T-helper 17 cell (primary cell): ENCODE results near the gene DBNDD2. TPM values are rescaled to one million over a fixed set of nuclear protein-coding genes. Genes with fewer than 3 reads are reported as not detected.

ENCODE experiments used
- ATAC-seq: fragments of 150-1000 bp; cut with Tn5 transposase; 2 replicates; pipeline ENCODE4 v1.10.0; 2021; ENCODE audit warnings: mild to moderate bottlenecking, moderate library complexity
- DNase-seq, 3 donors: peaks; one replicate each; pipeline versions ENCODE4 v3.0.0 to v3.0.0-alpha.2; 2020 to 2021
- H3K9me3 ChIP-seq: one replicate; pipeline ENCODE4 v1.7.0; 2013; ENCODE audit warnings: low read length, mild to moderate bottlenecking; ENCODE audit not compliant: control insufficient read depth, poor library complexity, severe bottlenecking
- H3K27ac Mint-ChIP-seq: one replicate; pipeline ENCODE4 v1.8.0; 2022; ENCODE audit warnings: mild to moderate bottlenecking, moderate library complexity, mixed read lengths
- H3K27me3 Mint-ChIP-seq: one replicate; pipeline ENCODE4 v1.8.0; 2022; ENCODE audit warnings: mixed read lengths
- H3K36me3 Mint-ChIP-seq: one replicate; pipeline ENCODE4 v1.8.0; 2022; ENCODE audit warnings: low read depth, mixed read lengths
- H3K4me1 Mint-ChIP-seq: one replicate; pipeline ENCODE4 v1.8.0; 2022; ENCODE audit warnings: mild to moderate bottlenecking, mixed read lengths
- H3K4me3 Mint-ChIP-seq: one replicate; pipeline ENCODE4 v1.8.0; 2022; ENCODE audit warnings: mild to moderate bottlenecking, moderate library complexity, mixed read lengths
- total RNA-seq, 4 donors: library from RNA in 2 of 4; stranded (reverse) in 2 of 4; gene quantifications; one replicate each; pipeline ENCODE4 v1.2.3 and lab custom pipeline; 2022 to 2026

DBNDD2 gene, protein sequence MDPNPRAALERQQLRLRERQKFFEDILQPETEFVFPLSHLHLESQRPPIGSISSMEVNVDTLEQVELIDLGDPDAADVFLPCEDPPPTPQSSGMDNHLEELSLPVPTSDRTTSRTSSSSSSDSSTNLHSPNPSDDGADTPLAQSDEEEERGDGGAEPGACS
- total RNA-seq, result 10 to 100 TPM; 10.7 to 10.9 TPM
- 2.1 to 2.4 reads per million in 2 donors for total RNA-seq (lab: John Stamatoyannopoulos, UW)

DNA sequence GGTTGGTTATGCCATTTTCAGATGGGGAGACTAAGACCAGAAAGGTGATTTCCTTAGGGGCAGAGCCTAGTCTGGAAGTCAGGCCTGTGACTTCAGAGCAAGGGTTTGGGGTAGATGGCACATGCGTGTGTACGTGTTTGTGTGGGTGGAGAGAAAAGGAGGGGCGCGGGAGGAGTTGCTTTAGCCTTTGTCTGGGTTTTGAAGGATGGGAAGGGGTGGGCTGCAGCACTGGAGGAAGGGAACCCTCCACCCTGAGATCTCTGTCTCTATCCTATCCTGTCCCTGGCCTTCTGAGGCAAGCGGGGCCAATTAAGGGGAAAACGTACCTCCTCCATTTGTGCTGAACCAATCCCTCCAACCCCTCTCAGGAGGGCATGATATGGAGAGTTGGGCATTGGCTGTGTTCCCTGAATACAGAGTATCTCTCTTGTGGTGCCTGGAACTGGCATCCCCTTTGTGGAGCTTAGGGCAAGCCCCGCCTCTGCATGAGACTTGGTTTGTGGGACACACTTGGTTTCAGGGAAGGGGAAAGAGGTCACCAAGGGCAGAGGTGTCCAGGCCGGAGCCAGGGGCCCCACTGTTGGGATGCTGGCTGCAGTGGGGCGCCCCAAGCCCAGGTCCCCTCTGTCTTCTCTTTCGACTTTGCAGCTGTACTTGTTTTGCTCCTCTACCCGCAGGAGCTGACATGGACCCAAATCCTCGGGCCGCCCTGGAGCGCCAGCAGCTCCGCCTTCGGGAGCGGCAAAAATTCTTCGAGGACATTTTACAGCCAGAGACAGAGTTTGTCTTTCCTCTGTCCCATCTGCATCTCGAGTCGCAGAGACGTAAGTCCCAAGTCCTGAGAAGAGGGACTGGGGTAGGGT is at the start of gene DBNDD2:
Gene DBNDD2, plus strand, starts transcription at position 507 of the 863 bp plus-strand sequence. Its CDS starts 179 bp downstream, at position 686.
- Mint-ChIP-seq H3K4me1 (peaks cover 10% of the 10 kb centered on the region), H3K27ac (peak within 1 kb of the TSS; percentile 78), H3K36me3 (no peaks in the 10 kb centered on the region), H3K4me3 (peak within 1 kb of the TSS; percentile 90), H3K27me3 (no peaks in the 10 kb centered on the region)
- no peaks in the 10 kb centered on the region for H3K9me3 ChIP-seq
- ATAC-seq, result peak; percentile 42
- DNase-seq, result no peak

DNA sequence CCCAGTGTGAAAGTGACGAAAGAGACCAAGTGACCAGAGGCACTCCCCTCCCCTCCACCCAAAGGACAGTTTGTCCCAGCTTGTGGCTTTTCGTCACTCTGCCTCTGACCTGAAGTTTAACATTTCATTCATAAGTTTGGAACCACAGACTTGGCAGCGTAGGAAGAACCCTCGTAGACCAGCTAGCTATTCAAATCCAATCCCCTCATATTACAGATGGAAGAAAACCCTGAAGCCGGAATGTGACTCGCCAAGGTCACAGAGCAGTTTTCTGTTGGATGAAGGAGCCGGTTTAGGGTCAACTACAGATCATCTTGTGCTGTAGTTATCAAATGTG is 49.1 kb upstream of the DBNDD2 start:
- no peak for ATAC-seq
- no peak for DNase-seq
- H3K9me3 ChIP-seq, result no peaks in the 10 kb centered on the region
- peaks cover 32% of the 10 kb centered on the region for H3K4me1 Mint-ChIP-seq
- H3K36me3 Mint-ChIP-seq, result peaks cover 3% of the 10 kb centered on the region
- H3K27me3 Mint-ChIP-seq, result no peaks in the 10 kb centered on the region
- no peak overlapping the region for H3K27ac Mint-ChIP-seq
- no peak overlapping the region for H3K4me3 Mint-ChIP-seq

DNA sequence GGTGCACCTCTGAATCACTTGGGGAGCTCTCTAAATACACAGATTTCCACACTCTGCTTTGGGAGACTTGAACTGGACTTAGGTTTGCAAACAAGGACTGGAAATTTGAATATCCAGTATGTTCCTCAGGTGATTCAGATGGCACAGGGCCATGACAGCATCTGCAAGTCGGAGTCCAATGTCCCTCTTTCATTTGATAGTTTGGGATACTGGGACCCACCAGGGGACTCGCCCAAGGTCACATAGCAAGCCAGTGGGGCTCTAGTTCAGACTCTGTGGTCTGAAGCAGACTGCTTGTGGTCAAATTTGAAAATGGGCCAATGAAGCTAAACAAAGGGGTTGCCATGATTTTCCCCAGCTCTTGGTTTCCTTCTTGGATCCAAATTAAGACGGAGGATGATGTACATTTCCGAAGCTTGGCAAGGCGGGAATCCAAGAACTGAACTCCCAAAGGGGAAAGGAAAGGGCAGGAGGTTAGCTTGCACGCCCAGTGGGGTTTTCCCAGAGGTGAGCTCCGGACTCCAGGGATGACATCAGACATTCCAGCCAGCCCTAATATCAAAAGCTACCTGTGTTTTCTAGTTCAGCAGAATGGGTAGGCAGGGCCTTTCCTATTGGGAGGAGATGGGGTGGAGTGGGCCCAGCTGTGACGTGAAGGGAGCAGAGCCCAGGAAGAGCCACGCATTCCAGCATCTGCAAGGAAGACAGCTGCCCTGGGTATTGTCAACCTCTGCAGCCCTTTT is 48.5 kb upstream of the DBNDD2 start:
- no peak for DNase-seq
- no peak for ATAC-seq
- Mint-ChIP-seq H3K36me3 (peaks cover 3% of the 10 kb centered on the region), H3K27ac (no peak overlapping the region), H3K4me3 (no peak overlapping the region), H3K4me1 (peaks cover 31% of the 10 kb centered on the region), H3K27me3 (no peaks in the 10 kb centered on the region)
- H3K9me3 ChIP-seq, result no peaks in the 10 kb centered on the region

DNA sequence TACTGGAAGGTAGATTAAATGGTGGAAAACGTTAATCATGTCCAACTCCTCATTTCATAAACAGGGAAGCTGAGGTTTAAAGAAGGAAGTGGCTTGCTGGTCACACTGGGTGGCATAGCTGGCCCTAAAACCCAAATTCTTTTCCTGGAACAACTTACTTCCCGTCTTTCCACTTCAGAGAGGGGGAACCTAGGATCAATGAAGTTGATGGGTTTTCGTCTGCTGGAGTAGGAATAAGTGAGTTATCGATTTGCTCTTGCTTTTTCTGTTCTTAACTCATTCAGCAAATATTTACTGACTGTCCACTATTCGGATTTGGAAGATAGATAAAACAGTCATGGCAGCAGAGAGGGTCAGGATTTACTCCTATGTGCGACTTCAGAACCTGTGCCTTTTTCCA is 46.3 kb upstream of the DBNDD2 start:
- no peak for ATAC-seq
- H3K9me3 ChIP-seq, result no peaks in the 10 kb centered on the region
- no peaks in the 10 kb centered on the region for H3K27me3 Mint-ChIP-seq
- H3K4me3 Mint-ChIP-seq, result no peak overlapping the region
- no peak overlapping the region for H3K27ac Mint-ChIP-seq
- H3K4me1 Mint-ChIP-seq, result peaks cover 27% of the 10 kb centered on the region
- no peak for DNase-seq
- peaks cover 3% of the 10 kb centered on the region for H3K36me3 Mint-ChIP-seq

DNA sequence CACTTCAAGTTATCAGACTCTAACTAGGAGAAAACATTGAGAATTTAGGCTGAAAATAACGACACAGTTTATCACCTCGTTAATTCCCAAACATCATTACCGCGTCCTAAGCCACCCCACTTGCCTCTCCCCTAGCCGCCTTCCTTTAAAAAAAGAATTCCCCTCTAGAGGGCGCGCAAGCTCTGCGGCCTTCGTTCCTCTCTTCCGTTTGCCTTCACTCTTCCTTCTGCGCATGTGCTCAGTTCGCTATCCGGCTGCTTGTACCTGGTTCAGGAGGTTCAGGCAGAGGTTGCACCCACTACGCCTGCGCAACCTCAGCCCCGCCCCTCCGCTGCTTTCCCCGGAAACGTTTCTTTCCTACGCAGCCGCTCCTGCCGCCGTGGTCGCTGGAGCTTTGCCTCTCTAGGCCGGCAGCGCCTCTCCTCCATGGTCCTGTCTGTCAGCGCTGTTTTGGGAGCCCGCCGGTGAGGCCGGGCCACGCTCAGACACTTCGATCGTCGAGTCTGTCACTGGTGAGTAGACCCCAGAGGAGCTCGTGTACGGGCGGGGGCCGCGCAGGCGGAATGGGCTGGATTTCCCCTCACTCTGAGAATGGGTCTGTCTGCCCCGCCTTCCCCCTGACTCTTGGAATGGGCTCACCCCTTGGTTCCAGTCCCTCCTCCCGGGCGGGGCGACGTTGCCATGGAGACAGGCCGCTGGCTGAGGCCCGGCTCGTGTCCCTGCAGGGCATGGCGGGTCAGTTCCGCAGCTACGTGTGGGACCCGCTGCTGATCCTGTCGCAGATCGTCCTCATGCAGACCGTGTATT is 45.1 kb upstream of the DBNDD2 start, which contains the start of gene SYS1:
Gene SYS1, plus strand, starts transcription at position 353 of the 807 bp plus-strand sequence. Its CDS starts 376 bp downstream, at position 729.
- peak within 1 kb of the TSS; percentile 98 for H3K27ac Mint-ChIP-seq
- no peaks in the 10 kb centered on the region for H3K27me3 Mint-ChIP-seq
- H3K9me3 ChIP-seq, result no peaks in the 10 kb centered on the region
- H3K4me1 Mint-ChIP-seq, result peaks cover 29% of the 10 kb centered on the region
- DNase-seq (peak; percentile 94 to 98 (median 97)), ATAC-seq (peak; percentile 86)
- peak within 1 kb of the TSS; percentile 98 for H3K4me3 Mint-ChIP-seq
- peaks cover 3% of the 10 kb centered on the region for H3K36me3 Mint-ChIP-seq

DNA sequence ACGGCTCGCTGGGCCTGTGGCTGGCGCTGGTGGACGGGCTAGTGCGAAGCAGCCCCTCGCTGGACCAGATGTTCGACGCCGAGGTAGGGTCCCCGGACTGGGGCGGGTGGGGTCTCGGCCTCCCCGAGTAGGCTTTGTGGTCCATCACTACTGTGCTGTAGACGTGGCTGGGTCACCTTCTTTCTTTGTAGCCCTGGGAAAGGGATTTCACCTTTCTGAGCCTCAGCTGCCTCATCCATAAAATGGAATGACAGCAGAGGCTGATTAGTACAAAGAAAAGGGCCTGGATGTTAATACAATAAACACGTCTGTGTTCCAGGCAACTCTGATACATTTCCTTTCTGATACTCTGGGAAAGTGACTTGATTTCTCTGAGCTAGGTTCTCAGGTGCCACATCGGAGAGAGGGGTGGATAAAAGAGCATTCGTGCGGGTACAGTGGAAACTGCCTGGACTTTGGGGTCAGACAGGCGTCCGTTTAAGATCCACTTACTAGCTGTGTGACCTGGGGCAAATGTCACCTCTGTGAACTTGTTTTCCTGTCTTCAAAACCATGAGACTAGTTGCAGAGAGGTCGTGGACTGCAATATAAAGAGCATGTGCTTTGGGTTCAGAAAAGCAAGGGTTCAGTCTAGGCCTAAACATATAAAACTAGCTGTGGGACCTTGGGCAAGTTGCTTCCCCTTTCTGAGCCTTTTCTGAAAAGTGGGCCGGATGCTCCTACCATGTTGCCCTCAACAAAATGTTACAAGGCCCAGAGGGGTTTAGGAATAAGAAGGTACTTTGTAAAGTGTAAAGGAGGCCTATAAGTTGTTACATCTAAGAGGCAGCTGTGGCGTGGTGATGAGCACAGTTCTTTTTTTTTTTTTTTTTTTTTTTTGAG is 44.2 kb upstream of the DBNDD2 start:
- H3K36me3 Mint-ChIP-seq, result peaks cover 3% of the 10 kb centered on the region
- H3K9me3 ChIP-seq, result no peaks in the 10 kb centered on the region
- ATAC-seq (no peak), DNase-seq (no peak)
- H3K4me1 Mint-ChIP-seq, result peaks cover 32% of the 10 kb centered on the region
- H3K27ac Mint-ChIP-seq, result peak overlapping the region; percentile 98
- H3K4me3 Mint-ChIP-seq, result peak overlapping the region; percentile 98
- H3K27me3 Mint-ChIP-seq, result no peaks in the 10 kb centered on the region

DNA sequence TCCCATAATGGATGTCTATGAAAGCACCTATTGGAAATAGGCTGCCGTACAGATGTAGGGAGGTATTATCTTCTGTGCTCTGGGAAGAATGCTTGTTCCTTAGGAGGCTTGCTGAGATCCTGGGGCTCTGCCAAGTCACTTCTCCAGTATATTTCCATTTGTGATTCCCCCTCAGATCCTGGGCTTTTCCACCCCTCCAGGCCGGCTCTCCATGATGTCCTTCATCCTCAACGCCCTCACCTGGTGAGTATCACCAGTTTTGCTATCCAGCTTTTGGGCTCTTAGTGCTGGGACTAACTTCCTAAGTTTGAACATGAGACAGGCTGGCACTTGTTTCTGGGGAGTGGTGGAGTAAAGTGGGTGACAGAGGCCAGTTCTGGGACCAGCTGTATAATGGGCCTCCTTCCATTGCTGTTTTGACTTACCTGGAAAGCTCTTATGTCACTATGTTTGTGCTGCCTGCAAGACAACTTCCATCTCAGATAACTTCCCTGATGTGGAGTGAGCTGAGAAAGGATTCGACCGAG is 42.6 kb upstream of the DBNDD2 start:
- peaks cover 3% of the 10 kb centered on the region for H3K36me3 Mint-ChIP-seq
- no peak for DNase-seq
- H3K9me3 ChIP-seq, result no peaks in the 10 kb centered on the region
- H3K27ac Mint-ChIP-seq, result peak overlapping the region; percentile 68
- no peaks in the 10 kb centered on the region for H3K27me3 Mint-ChIP-seq
- ATAC-seq, result no peak
- H3K4me3 Mint-ChIP-seq, result no peak overlapping the region
- H3K4me1 Mint-ChIP-seq, result peaks cover 33% of the 10 kb centered on the region

DNA sequence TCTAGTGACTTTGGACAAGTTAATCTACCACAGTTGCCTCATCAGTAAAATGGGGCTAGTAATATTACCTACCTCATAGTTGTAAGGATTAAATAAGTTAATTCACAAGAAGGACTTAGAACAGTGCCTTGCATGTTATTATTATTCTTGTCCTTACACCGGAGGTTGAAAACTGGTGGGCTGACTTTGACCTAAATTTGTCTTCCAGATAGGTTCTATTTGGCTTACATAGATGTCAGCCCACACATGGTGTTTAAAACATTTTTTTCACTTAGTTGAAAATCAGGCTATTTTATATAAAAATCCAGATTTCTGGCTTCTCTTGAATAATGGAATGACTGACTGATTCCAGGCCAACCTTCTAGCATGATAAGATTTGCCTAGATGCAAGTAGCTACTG is 41.9 kb upstream of the DBNDD2 start:
- peaks cover 37% of the 10 kb centered on the region for H3K4me1 Mint-ChIP-seq

DNA sequence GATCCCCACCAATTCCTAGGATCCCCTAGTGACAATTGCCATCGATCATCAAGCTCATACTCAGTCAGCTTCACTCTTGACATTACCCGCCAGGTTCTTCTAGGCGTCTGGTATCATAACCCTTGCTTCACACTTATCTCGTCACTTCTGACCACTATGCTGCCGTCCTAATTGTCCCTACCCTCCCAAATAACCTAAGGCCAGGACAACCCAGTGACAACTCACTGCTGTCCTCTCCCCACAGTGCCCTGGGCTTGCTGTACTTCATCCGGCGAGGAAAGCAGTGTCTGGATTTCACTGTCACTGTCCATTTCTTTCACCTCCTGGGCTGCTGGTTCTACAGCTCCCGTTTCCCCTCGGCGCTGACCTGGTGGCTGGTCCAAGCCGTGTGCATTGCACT is 41.5 kb upstream of the DBNDD2 start:
- Mint-ChIP-seq H3K4me1 (peaks cover 37% of the 10 kb centered on the region), H3K4me3 (peak overlapping the region; percentile 67), H3K27me3 (no peaks in the 10 kb centered on the region), H3K27ac (no peak overlapping the region), H3K36me3 (peaks cover 3% of the 10 kb centered on the region)
- H3K9me3 ChIP-seq, result no peaks in the 10 kb centered on the region
- ATAC-seq, result no peak
- DNase-seq, result no peak

More for the DNA sequence above, 41.9 kb upstream of the DBNDD2 start:
- Mint-ChIP-seq H3K36me3 (peaks cover 3% of the 10 kb centered on the region), H3K4me3 (no peak overlapping the region), H3K27ac (no peak overlapping the region), H3K27me3 (no peaks in the 10 kb centered on the region)
- no peak for ATAC-seq
- no peaks in the 10 kb centered on the region for H3K9me3 ChIP-seq
- DNase-seq, result no peak

DNA sequence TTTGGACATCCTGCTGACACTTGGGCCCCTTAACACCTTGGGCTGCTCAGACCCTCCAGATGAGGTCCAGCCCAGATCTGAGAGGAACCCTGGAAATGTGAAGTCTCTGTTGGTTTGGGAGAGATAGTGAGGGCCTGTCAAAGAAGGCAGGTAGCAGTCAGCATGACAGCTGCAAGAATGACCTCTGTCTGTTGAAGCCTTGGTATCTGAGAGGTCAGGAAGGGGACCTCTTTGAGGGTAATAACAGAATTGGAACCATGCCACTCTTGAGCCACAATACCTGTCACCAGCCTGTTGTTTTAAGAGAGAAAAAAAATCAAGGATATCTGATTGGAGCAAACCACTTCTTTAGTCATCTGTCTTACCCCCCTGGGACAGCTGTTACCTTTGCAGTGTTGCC is 41.0 kb upstream of the DBNDD2 start:
- ATAC-seq, result no peak
- no peaks in the 10 kb centered on the region for H3K9me3 ChIP-seq
- DNase-seq, result no peak
- no peaks in the 10 kb centered on the region for H3K27me3 Mint-ChIP-seq
- H3K4me3 Mint-ChIP-seq, result no peak overlapping the region
- peaks cover 37% of the 10 kb centered on the region for H3K4me1 Mint-ChIP-seq
- peaks cover 3% of the 10 kb centered on the region for H3K36me3 Mint-ChIP-seq
- no peak overlapping the region for H3K27ac Mint-ChIP-seq

DNA sequence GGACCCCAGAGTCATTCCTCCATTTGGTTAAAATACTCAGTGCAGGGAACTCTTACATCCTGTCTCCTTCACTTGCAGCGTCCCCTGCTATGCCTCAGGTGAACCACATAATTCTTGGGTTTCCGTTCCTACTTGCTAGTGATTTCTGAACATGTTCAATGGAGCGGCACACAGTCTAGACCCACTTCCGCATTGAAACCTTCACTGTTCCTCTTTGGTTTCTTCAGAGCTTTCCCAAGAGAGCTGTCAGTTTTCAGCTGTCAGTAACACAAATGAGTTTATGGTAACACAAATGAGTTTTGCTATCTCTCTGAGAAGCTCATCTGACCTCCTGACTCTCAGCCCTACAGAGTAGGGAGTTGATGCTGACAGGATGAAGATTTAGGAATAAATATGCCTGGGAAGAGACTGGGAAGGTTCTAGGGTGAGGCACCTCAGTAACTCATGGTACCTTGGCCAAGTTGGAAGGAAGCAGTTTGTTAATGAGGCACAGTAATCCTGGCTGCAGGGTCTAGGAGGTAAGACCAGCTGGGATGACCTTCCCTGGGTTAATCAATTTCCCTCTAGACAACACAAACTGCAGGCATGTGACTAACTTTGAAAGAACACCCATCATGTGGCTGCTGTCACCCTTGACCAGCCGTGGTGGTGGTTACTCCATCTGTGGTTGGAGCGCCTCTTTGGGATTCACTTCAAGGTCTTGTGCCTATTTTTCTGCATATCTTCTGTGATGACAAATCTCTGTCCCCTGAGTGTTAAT is 39.7 kb upstream of the DBNDD2 start:
- DNase-seq, result no peak
- H3K27me3 Mint-ChIP-seq, result no peaks in the 10 kb centered on the region
- peak; percentile 68 for ATAC-seq
- no peaks in the 10 kb centered on the region for H3K36me3 Mint-ChIP-seq
- peaks cover 32% of the 10 kb centered on the region for H3K4me1 Mint-ChIP-seq
- no peaks in the 10 kb centered on the region for H3K9me3 ChIP-seq
- peak overlapping the region; percentile 81 for H3K4me3 Mint-ChIP-seq
- H3K27ac Mint-ChIP-seq, result peak overlapping the region; percentile 79
